Measurements from ENCODE around the gene SPIB. TPM values are rescaled to one million over a fixed set of nuclear protein-coding genes. Genes with fewer than 3 reads are reported as not detected.
"Not testable (repeated sequence)": the region's sequence is repeated elsewhere in the genome, so short reads cannot be mapped to it uniquely, and the experiment has no call there.

SPIB gene
- total and polyA plus RNA-seq, 5 donors: 0.02 to 0.29 (median 0.14) TPM; not detected in 2

GRCh38 chr19:50381881-50382729, 36.6 kb upstream of the SPIB start:
- no peaks in the 10 kb centered on the region for H3K9me3 ChIP-seq (ENCODE audit: control insufficient read depth, low read length)
- DNase-seq (peak in 1 of 3 donors; percentile 59), ATAC-seq (no peak)
- H3K4me3 ChIP-seq (ENCODE audit: low read length): no peak overlapping the region
- no peak overlapping the region for H3K27ac ChIP-seq (ENCODE audit: low read length)
- WGBS: 91% methylated on average over 58 of the region's 58 CpGs
- no peaks in the 10 kb centered on the region for H3K27me3 ChIP-seq (ENCODE audit: control insufficient read depth, insufficient read depth)
- intact Hi-C loops (cut with DNase I): no loop called here
- peaks cover 3% of the 10 kb centered on the region for H3K4me1 ChIP-seq (ENCODE audit: control insufficient read depth, insufficient read depth, low read length)

- Histone ChIP-seq H3K27ac (ENCODE audit: low read length) (peak overlapping the region; percentile 56), H3K27me3 (ENCODE audit: control insufficient read depth, insufficient read depth) (no peaks in the 10 kb centered on the region), H3K4me1 (ENCODE audit: control insufficient read depth, insufficient read depth, low read length) (peaks cover 3% of the 10 kb centered on the region), H3K4me3 (ENCODE audit: low read length) (no peak overlapping the region), H3K9me3 (ENCODE audit: control insufficient read depth, low read length) (no peaks in the 10 kb centered on the region)
- intact Hi-C loops (cut with DNase I): no loop called here
- 50% methylated on average over 21 of the region's 21 CpGs for WGBS
- no peak for DNase-seq
- no peak for ATAC-seq
These were observed 35.5 kb upstream of the SPIB start for GRCh38 chr19:50383001-50383851.

- peaks cover 3% of the 10 kb centered on the region for H3K4me1 ChIP-seq (ENCODE audit: control insufficient read depth, insufficient read depth, low read length)
- no peaks in the 10 kb centered on the region for H3K9me3 ChIP-seq (ENCODE audit: control insufficient read depth, low read length)
- no peaks in the 10 kb centered on the region for H3K27me3 ChIP-seq (ENCODE audit: control insufficient read depth, insufficient read depth)
- DNase-seq (peak; percentile 98 to 100 (median 99)), ATAC-seq (peak; percentile 96)
- under 1% methylated on average over 78 of the region's 78 CpGs for WGBS
- H3K4me3 ChIP-seq (ENCODE audit: low read length): peak within 1 kb of the TSS; percentile 76
- peak within 1 kb of the TSS; percentile 78 for H3K27ac ChIP-seq (ENCODE audit: low read length)
- intact Hi-C loops (cut with DNase I): no loop called here
These were observed 34.7 kb upstream of the SPIB start, which contains the start of gene POLD1 for GRCh38 chr19:50383852-50384684. Gene POLD1 (plus strand): TSS chr19:50384347. CDS start chr19:50398852, 14,505 bp downstream.

- WGBS: 11% methylated on average over 26 of the region's 26 CpGs
- peak overlapping the region; percentile 76 for H3K4me3 ChIP-seq (ENCODE audit: low read length)
- H3K27me3 ChIP-seq (ENCODE audit: control insufficient read depth, insufficient read depth): no peaks in the 10 kb centered on the region
- intact Hi-C loops (cut with DNase I): no loop called here
- peaks cover 3% of the 10 kb centered on the region for H3K4me1 ChIP-seq (ENCODE audit: control insufficient read depth, insufficient read depth, low read length)
- H3K9me3 ChIP-seq (ENCODE audit: control insufficient read depth, low read length): no peaks in the 10 kb centered on the region
- peak overlapping the region; percentile 78 for H3K27ac ChIP-seq (ENCODE audit: low read length)
- no peak for DNase-seq
- ATAC-seq: no peak
These were observed 33.8 kb upstream of the SPIB start for GRCh38 chr19:50384685-50385535.

- no peaks in the 10 kb centered on the region for H3K9me3 ChIP-seq (ENCODE audit: control insufficient read depth, low read length)
- 81% methylated on average over 21 of the region's 21 CpGs for WGBS
- ATAC-seq (no peak), DNase-seq (peak in 1 of 3 donors; percentile 23)
- peaks cover 3% of the 10 kb centered on the region for H3K4me1 ChIP-seq (ENCODE audit: control insufficient read depth, insufficient read depth, low read length)
- intact Hi-C loops (cut with DNase I): no loop called here
- H3K27me3 ChIP-seq (ENCODE audit: control insufficient read depth, insufficient read depth): no peaks in the 10 kb centered on the region
- H3K27ac ChIP-seq (ENCODE audit: low read length): no peak overlapping the region
- no peak overlapping the region for H3K4me3 ChIP-seq (ENCODE audit: low read length)
These were observed 31.4 kb upstream of the SPIB start for GRCh38 chr19:50387176-50387867.

GRCh38 chr19:50387868-50388245, 30.9 kb upstream of the SPIB start:
- ATAC-seq (no peak), DNase-seq (peak in 1 of 3 donors; percentile 27)
- peaks cover 3% of the 10 kb centered on the region for H3K4me1 ChIP-seq (ENCODE audit: control insufficient read depth, insufficient read depth, low read length)
- 91% methylated on average over 8 of the region's 8 CpGs for WGBS
- intact Hi-C loops (cut with DNase I): no loop called here
- no peaks in the 10 kb centered on the region for H3K9me3 ChIP-seq (ENCODE audit: control insufficient read depth, low read length)
- H3K27me3 ChIP-seq (ENCODE audit: control insufficient read depth, insufficient read depth): no peaks in the 10 kb centered on the region
- H3K27ac ChIP-seq (ENCODE audit: low read length): no peak overlapping the region
- no peak overlapping the region for H3K4me3 ChIP-seq (ENCODE audit: low read length)

- H3K4me1 ChIP-seq (ENCODE audit: control insufficient read depth, insufficient read depth, low read length); H3K27me3 ChIP-seq (ENCODE audit: control insufficient read depth, insufficient read depth); H3K9me3 ChIP-seq (ENCODE audit: control insufficient read depth, low read length); H3K4me3 ChIP-seq (ENCODE audit: low read length); H3K27ac ChIP-seq (ENCODE audit: low read length); intact Hi-C loops (cut with DNase I); ATAC-seq; DNase-seq: not testable (repeated sequence)
- WGBS: 74% methylated on average over 3 of the region's 3 CpGs
These were observed 28.4 kb upstream of the SPIB start for GRCh38 chr19:50390295-50390694.

- intact Hi-C loops (cut with DNase I); H3K27me3 ChIP-seq (ENCODE audit: control insufficient read depth, insufficient read depth); ATAC-seq; H3K4me3 ChIP-seq (ENCODE audit: low read length); H3K4me1 ChIP-seq (ENCODE audit: control insufficient read depth, insufficient read depth, low read length); H3K27ac ChIP-seq (ENCODE audit: low read length); H3K9me3 ChIP-seq (ENCODE audit: control insufficient read depth, low read length): not testable (repeated sequence)
- 95% methylated on average over 22 of the region's 23 CpGs for WGBS
- DNase-seq: peak in 1 of 3 donors; percentile 30
These were observed 27.8 kb upstream of the SPIB start for GRCh38 chr19:50390952-50391351.

GRCh38 chr19:50392759-50393158, 26.0 kb upstream of the SPIB start:
- WGBS: 92% methylated on average over 5 of the region's 5 CpGs
- Histone ChIP-seq H3K27ac (ENCODE audit: low read length) (no peak overlapping the region), H3K4me1 (ENCODE audit: control insufficient read depth, insufficient read depth, low read length) (no peaks in the 10 kb centered on the region), H3K27me3 (ENCODE audit: control insufficient read depth, insufficient read depth) (no peaks in the 10 kb centered on the region), H3K9me3 (ENCODE audit: control insufficient read depth, low read length) (no peaks in the 10 kb centered on the region), H3K4me3 (ENCODE audit: low read length) (no peak overlapping the region)
- ATAC-seq (no peak), DNase-seq (no peak)
- intact Hi-C loops (cut with DNase I): no loop called here

Data from right cardiac atrium (tissue), 5 donors.